ENCODE data around the gene RAPGEF1.
A peak's percentile ranks its signal among the peaks of the same experiment; 100 is the strongest.

Gene RAPGEF1

DNA sequence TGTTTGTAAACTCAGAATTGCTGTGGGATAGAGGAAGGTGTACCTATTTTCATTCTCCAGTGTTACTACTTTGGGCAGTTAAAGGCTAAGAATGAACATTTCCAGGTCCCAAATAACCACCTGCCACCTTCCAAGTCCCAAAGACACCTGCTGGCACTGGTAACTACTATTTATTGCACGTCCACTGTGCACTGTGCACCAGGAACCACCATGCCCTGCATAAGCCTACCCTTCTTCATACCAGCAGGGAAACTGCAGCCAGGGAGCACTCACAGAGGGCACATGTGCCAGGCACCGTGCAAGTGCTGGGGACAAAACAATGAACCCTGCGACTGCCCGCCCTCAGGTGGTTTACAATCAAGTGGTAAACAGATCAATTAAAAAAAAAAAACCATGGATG lies 34.9 kb downstream of the RAPGEF1 start:
- Histone ChIP-seq H3K9me3 (ENCODE audit: control insufficient read depth, insufficient read depth, low read depth, low read length) (no peaks in the 10 kb centered on the region), H3K4me3 (ENCODE audit: low read depth, low read length) (no peak overlapping the region), H3K27ac (ENCODE audit: extremely low read depth, low read depth, low read length) (no peak overlapping the region), H3K4me1 (ENCODE audit: control insufficient read depth, insufficient read depth, low read length) (peaks cover 9% of the 10 kb centered on the region), H3K36me3 (ENCODE audit: control insufficient read depth in 2 of 2, insufficient read depth in 1 of 2, low read length in 2 of 2) (no peaks in the 10 kb centered on the region)
- CTCF ChIA-PET: interaction anchor here (1.2 to 1.4 kb wide), 3 partner anchors 28 to 114 kb away, joined by 4 to 5 read pairs (median 4); partner anchors contain the start of gene RAPGEF1
- POLR2A ChIA-PET: no interaction called here
- TF ChIP-seq ZNF175 (tag by site-specific recombination; IDR thresholded peaks at IDR 0.05): no peak
- TF ChIP-seq ZNF248 (tag by site-specific recombination; IDR thresholded peaks at IDR 0.05): no peak
- no peak for TF ChIP-seq WT1 (tag by site-specific recombination; IDR thresholded peaks at IDR 0.05)
- TF ChIP-seq ZNF48 (tag by site-specific recombination; IDR thresholded peaks at IDR 0.05): no peak
- TF ChIP-seq ZNF561 (tag by site-specific recombination; IDR thresholded peaks at IDR 0.05; ENCODE audit: borderline replicate concordance): no peak
- TF ChIP-seq ZNF324 (tag by site-specific recombination; IDR thresholded peaks at IDR 0.05): no peak
- TF ChIP-seq ZBTB49 (tag by site-specific recombination; IDR thresholded peaks at IDR 0.05; ENCODE audit: low read depth): no peak
- TF ChIP-seq KLF8 (tag by site-specific recombination; IDR thresholded peaks at IDR 0.05): no peak
- TF ChIP-seq, protein P1, sequence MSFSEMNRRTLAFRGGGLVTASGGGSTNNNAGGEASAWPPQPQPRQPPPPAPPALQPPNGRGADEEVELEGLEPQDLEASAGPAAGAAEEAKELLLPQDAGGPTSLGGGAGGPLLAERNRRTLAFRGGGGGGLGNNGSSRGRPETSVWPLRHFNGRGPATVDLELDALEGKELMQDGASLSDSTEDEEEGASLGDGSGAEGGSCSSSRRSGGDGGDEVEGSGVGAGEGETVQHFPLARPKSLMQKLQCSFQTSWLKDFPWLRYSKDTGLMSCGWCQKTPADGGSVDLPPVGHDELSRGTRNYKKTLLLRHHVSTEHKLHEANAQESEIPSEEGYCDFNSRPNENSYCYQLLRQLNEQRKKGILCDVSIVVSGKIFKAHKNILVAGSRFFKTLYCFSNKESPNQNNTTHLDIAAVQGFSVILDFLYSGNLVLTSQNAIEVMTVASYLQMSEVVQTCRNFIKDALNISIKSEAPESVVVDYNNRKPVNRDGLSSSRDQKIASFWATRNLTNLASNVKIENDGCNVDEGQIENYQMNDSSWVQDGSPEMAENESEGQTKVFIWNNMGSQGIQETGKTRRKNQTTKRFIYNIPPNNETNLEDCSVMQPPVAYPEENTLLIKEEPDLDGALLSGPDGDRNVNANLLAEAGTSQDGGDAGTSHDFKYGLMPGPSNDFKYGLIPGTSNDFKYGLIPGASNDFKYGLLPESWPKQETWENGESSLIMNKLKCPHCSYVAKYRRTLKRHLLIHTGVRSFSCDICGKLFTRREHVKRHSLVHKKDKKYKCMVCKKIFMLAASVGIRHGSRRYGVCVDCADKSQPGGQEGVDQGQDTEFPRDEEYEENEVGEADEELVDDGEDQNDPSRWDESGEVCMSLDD (tag by site-specific recombination; IDR thresholded peaks at IDR 0.05): no peak
- no peak for TF ChIP-seq ZNF626 (tag by site-specific recombination; IDR thresholded peaks at IDR 0.05)
- no peak for TF ChIP-seq KLF1 (tag by site-specific recombination; IDR thresholded peaks at IDR 0.05)
- no peak for TF ChIP-seq ZNF112 (tag by site-specific recombination; IDR thresholded peaks at IDR 0.05)
- TF ChIP-seq ZNF629 (tag by site-specific recombination; IDR thresholded peaks at IDR 0.05): no peak
- TF ChIP-seq, protein P2, sequence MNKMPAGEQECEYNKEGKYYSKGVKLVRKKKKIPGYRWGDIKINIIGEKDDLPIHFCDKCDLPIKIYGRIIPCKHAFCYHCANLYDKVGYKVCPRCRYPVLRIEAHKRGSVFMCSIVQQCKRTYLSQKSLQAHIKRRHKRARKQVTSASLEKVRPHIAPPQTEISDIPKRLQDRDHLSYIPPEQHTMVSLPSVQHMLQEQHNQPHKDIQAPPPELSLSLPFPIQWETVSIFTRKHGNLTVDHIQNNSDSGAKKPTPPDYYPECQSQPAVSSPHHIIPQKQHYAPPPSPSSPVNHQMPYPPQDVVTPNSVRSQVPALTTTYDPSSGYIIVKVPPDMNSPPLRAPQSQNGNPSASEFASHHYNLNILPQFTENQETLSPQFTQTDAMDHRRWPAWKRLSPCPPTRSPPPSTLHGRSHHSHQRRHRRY (tag by site-specific recombination; IDR thresholded peaks at IDR 0.05): no peak

DNA sequence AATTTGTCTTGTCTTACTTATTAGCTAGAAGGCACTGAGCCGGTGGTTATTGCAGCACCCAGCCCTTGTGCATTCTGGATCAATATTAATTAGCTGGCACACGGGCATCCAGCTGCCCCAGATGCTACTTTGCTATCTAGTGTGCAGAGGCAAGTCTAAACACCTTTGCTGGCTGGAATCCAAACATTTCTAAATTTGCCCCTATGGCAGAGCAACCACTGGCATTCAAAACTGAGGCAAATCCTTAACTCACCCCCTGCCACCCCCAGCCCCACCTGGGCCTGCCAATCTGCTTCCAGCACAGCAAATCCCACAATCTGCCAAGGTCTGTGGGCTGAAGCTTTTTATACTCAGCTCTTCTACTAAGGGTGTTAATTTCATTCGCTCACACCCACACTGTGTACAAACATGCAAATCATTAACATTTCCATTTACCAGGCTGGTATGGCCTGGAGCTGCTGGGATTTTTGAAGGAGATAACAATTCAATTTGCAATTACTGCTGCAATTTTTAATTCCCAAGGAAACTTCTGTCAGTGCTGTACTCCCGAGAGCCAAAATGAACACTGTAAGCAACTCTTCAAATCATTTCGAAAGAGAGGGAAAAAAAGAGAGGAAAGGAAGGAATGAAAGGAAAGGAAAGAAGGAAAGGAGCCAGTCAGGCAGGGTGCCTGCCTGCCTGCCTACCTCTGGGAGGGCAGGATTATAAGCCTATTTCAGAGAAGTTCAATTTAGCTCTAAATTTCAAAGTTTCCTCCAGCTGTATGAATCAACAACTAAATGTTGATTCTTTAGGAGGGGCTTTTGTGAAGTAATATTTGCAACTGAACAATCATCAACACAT lies 35.5 kb downstream of the RAPGEF1 start:
- H3K27ac ChIP-seq (ENCODE audit: extremely low read depth, low read depth, low read length): no peak overlapping the region
- ChIA-PET CTCF (interaction anchor here (0.6 to 1.4 kb wide), 6 partner anchors 28 to 113 kb away, joined by 3 to 5 read pairs (median 4); partner anchors contain the start of gene RAPGEF1), POLR2A (interaction anchor here (0.7 kb wide), 1 partner anchor 26 kb away, joined by 3 read pairs; no protein-coding TSS in a partner anchor)
- no peaks in the 10 kb centered on the region for H3K36me3 ChIP-seq (ENCODE audit: control insufficient read depth in 2 of 2, insufficient read depth in 1 of 2, low read length in 2 of 2)
- H3K4me3 ChIP-seq (ENCODE audit: low read depth, low read length): no peak overlapping the region
- H3K9me3 ChIP-seq (ENCODE audit: control insufficient read depth, insufficient read depth, low read depth, low read length): no peaks in the 10 kb centered on the region
- H3K4me1 ChIP-seq (ENCODE audit: control insufficient read depth, insufficient read depth, low read length): peaks cover 9% of the 10 kb centered on the region
- no peak for TF ChIP-seq BCL11B (tag by site-specific recombination; IDR thresholded peaks at IDR 0.05; ENCODE audit: low read depth)
- peak; percentile 71; the same call in 1 of the 2 replicates for TF ChIP-seq EGR2 (tag by site-specific recombination; IDR thresholded peaks at IDR 0.05; ENCODE audit: low read depth)
- TF ChIP-seq PRDM1 (tag by site-specific recombination; IDR thresholded peaks at IDR 0.05): peak; percentile 67
- 0 out of 2 replicates have a peak, but pooled peaks have one; percentile 22 for TF ChIP-seq SCRT2 (tag by site-specific recombination; IDR thresholded peaks at IDR 0.05)
- TF ChIP-seq ZNF140 (tag by site-specific recombination; IDR thresholded peaks at IDR 0.05): no peak
- TF ChIP-seq ZSCAN5A (tag by site-specific recombination; IDR thresholded peaks at IDR 0.05): no peak
- no peak for TF ChIP-seq INSM2 (tag by site-specific recombination; IDR thresholded peaks at IDR 0.05)
- TF ChIP-seq ZNF544 (tag by site-specific recombination; IDR thresholded peaks at IDR 0.05): no peak
- TF ChIP-seq MEIS1 (CRISPR knock-in tag; IDR thresholded peaks at IDR 0.05; ENCODE audit: borderline replicate concordance): no peak
- no peak for TF ChIP-seq SALL2 (tag by site-specific recombination; IDR thresholded peaks at IDR 0.05; ENCODE audit: borderline replicate concordance)
- no peak for TF ChIP-seq GFI1B (tag by site-specific recombination; IDR thresholded peaks at IDR 0.05)
- TF ChIP-seq ZNF777 (tag by site-specific recombination; IDR thresholded peaks at IDR 0.05; ENCODE audit: borderline replicate concordance): no peak
